GM10248 (cell line): ENCODE measurements around the gene FGD1.
A peak's percentile ranks its signal among the peaks of the same experiment; 100 is the strongest.
"Not testable (repeated sequence)": the region's sequence is repeated elsewhere in the genome, so short reads cannot be mapped to it uniquely, and the experiment has no call there.

Experiments
- CTCF ChIA-PET: fragments of 300-600 bp; sonication (Branson Sonifier 250); formaldehyde crosslinking; extraction: SDS; loops from one replicate; lab custom pipeline; 2021; ENCODE audit warnings: antibody characterized with exemption; lab: Yijun Ruan, JAX
- POLR2A ChIA-PET: fragments of 350-650 bp; sonication (Branson Sonifier 250); formaldehyde crosslinking; extraction: SDS; loops from one replicate; lab custom pipeline; 2020; ENCODE audit warnings: antibody characterized with exemption; lab: Yijun Ruan, JAX
- DNase-seq: peaks from one replicate; pipeline ENCODE4 v3.0.0; 2012; ENCODE audit errors: extremely low spot score
- CTCF ChIP-seq: IDR thresholded peaks from 2 replicates; pipeline ENCODE4 v1.5.1; 2012; ENCODE audit warnings: mild to moderate bottlenecking, low read depth; ENCODE audit errors: extremely low read depth, missing control alignments, control extremely low read depth

The FGD1 gene

DNA sequence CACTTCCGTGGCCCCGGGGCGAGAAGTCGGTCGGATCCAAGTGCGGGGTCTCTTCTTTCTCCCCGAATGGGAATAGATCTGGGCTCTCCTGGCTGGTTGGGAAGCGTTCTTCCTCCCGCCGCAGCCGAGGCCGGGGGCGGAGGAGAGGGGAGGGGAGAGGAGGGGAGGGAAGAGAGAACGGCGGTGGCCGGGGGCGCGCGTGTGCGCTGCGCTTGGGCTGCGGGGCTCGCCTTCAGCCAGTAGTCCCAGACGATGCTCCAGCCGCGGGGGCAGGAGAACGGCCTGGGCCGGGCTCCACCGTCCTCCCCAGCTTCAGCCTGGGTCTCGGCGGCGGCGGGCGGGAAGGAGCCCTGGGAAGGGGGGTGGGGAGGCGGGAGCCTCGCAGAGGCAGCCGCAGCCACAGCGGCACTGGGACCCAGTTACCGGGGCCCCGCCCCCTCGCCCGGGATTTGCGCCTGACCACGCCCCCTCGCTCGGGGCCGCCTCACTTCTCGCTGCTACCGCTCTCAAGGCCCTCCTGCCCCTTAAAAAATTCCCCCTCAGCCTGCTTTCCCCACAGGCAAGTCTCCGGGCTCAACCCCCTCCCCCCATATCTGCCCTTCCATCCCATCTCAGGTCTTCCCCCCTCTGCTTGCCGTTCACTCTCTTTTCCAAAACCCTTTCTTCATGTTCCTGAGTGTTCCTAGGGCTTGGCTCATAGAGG is at the start of gene FGD1:
Gene FGD1 (minus strand): TSS at position 421 of the 703 bp plus-strand sequence. CDS start 802 bp downstream, outside the sequence.
- peak; percentile 45 for DNase-seq
- POLR2A ChIA-PET, result no interaction called here
- TF ChIP-seq CTCF, result no peak
- CTCF ChIA-PET, result no interaction called here

DNA sequence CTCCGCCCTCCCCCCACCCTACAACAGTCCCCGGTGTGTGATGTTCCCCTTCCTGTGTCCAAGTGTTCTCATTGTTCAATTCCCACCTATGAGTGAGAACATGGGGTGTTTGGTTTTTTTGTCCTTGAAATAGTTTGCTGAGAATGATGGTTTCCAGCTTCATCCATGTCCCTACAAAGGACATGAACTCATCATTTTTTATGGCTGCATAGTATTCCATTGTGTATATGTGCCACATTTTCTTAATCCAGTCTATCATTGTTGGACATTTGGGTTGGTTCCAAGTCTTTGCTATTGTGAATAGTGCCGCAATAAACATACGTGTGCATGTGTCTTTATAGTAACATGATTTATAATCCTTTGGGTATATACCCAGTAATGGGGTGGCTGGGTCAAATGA is 46.2 kb upstream of the FGD1 start:
- CTCF ChIA-PET, POLR2A ChIA-PET, DNase-seq: not testable (repeated sequence)

DNA sequence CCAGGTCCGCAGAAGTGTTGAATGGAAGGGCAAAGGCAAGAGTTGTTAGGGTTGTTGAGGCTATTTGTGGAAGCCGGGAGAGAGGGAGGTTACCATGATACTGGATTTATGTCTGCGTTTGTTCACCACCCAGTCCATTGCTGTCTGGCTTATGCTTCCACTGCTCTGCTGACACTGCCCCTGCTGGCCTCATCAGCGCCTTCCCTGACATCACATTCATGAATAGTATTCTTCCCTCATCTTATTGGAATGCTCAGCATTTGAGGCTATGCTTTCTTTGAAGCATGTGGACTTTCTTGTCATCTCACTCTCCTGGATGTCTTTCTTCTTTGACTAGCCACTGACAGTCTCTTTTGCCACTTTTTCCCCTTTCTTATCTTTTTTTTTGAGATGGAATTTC is 44.3 kb upstream of the FGD1 start:
- POLR2A ChIA-PET, result no interaction called here
- no peak for TF ChIP-seq CTCF
- no peak for DNase-seq
- CTCF ChIA-PET, result no interaction called here

DNA sequence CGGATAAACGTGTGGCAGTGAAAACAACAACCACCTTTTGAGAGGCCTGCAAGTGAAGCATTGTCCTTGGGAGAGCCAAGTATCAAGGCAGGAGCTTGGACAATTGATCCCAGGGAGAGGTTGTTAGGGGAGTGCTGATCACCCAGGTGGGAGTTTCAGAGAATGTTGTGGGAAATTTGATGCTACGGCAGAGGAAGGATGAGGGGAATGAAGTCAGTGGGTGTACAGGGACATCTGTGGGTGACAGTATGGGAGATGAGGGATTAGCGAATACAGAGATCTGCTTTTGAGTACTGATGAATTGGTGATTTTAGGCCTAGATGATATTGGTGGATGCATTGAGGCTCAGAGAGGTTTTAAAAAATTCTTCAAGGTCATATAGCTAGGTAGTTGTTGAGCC is 38.2 kb upstream of the FGD1 start:
- no peak for TF ChIP-seq CTCF
- ChIA-PET CTCF (no interaction called here), POLR2A (no interaction called here)
- no peak for DNase-seq

- ChIA-PET POLR2A (interaction anchor here (0.6 kb wide), 1 partner anchor 597 kb away, joined by 8 read pairs; no protein-coding TSS in a partner anchor), CTCF (no interaction called here)
- TF ChIP-seq CTCF, result no peak
- no peak for DNase-seq
Observed at GRCh38 chrX:54530357-54530900, 34.4 kb upstream of the FGD1 start.

DNA sequence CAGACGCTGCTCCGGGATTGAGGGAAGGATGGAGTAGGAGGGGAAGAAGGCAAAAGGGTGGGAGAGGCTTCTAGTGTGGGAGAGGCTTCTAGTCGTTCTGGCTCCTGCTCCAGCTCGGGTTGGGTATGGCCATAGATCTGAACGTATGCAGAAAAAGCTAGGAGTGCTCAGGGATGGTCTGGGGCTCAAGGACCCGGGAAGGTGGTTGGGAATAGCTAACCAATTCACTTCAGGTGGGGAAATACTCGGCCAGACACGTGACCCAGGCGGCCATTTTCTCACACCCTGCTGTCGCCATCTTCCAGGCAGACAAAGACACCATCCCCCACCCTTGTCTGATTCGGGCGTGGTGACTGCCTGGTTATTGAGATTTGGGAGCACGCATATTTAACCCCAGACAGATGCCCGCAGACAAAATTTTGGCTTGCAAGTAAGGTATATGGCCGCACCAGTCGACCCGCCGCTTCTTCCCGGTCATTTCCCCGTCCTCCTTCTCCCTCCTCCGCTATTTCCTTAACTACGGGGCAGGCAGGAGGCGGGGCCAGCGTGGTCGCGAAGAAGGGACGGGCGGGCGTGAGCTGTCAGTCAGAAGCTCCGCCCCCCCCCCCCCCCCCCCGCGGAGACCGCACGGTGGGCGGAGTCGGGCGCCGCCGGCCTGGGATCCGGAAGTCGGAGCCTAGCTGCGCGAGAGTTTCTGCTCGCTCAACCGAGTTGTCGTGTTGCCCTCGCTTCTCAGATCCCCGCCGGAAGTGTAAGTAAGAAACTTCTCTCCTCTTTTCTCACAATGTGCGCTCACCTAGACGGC is 33.7 kb upstream of the FGD1 start, which contains the start of gene GNL3L:
Gene GNL3L (plus strand): TSS at position 668 of the 805 bp plus-strand sequence. CDS start 2,348 bp downstream, outside the sequence.
- POLR2A ChIA-PET, result interaction anchor here (0.6 kb wide), 1 partner anchor 597 kb away, joined by 8 read pairs; no protein-coding TSS in a partner anchor
- TF ChIP-seq CTCF, result no peak
- DNase-seq, result peak; percentile 87
- CTCF ChIA-PET, result no interaction called here
